HG03025 (cell line): ENCODE measurements around the gene SCIN.
"Not testable (repeated sequence)": the region's sequence is repeated elsewhere in the genome, so short reads cannot be mapped to it uniquely, and the experiment has no call there.

ENCODE experiments used
- ATAC-seq: cut with Tn5 transposase; IDR thresholded peaks from one replicate; pipeline ENCODE4 v1.9.1; 2021; ENCODE audit warnings: mild to moderate bottlenecking, moderate library complexity; ENCODE audit not compliant: unreplicated experiment, low FRiP score

Gene SCIN

GRCh38 chr7:12643644-12644043, 73.1 kb downstream of the SCIN start:
- no peak for ATAC-seq

GRCh38 chr7:12645212-12645611, 74.7 kb downstream of the SCIN start:
- ATAC-seq: not testable (repeated sequence)

- no peak for ATAC-seq
Observed at GRCh38 chr7:12646139-12646538, 75.6 kb downstream of the SCIN start.

GRCh38 chr7:12647364-12648219, 77.1 kb downstream of the SCIN start:
- no peak for ATAC-seq

GRCh38 chr7:12648704-12649261, 78.3 kb downstream of the SCIN start:
- no peak for ATAC-seq

GRCh38 chr7:12649348-12649747, 78.8 kb downstream of the SCIN start:
- no peak for ATAC-seq

- ATAC-seq: no peak
Observed at GRCh38 chr7:12650080-12650479, 79.6 kb downstream of the SCIN start.

- no peak for ATAC-seq
Observed at GRCh38 chr7:12653110-12653509, 82.6 kb downstream of the SCIN start.

- ATAC-seq: no peak
Observed at GRCh38 chr7:12653518-12653917, 83.0 kb downstream of the SCIN start.

- ATAC-seq: no peak
Observed at GRCh38 chr7:12655161-12655560, 84.6 kb downstream of the SCIN start.

- ATAC-seq: not testable (repeated sequence)
Observed at GRCh38 chr7:12660423-12660822, 89.9 kb downstream of the SCIN start.

- ATAC-seq: not testable (repeated sequence)
Observed at GRCh38 chr7:12660986-12661385, 90.5 kb downstream of the SCIN start.

- ATAC-seq: no peak
Observed at GRCh38 chr7:12661581-12661980, 91.1 kb downstream of the SCIN start.

GRCh38 chr7:12670000-12670729, 99.6 kb downstream of the SCIN start:
- no peak for ATAC-seq

GRCh38 chr7:12670743-12671520, 100.4 kb downstream of the SCIN start:
- ATAC-seq: no peak

- ATAC-seq: not testable (repeated sequence)
Observed at GRCh38 chr7:12673436-12673835, 102.9 kb downstream of the SCIN start.

GRCh38 chr7:12674053-12674452, 103.5 kb downstream of the SCIN start:
- no peak for ATAC-seq

GRCh38 chr7:12674861-12675260, 104.3 kb downstream of the SCIN start:
- ATAC-seq: no peak

- no peak for ATAC-seq
Observed at GRCh38 chr7:12683678-12684585, 113.4 kb downstream of the SCIN start.

- no peak for ATAC-seq
Observed at GRCh38 chr7:12684733-12685132, 114.2 kb downstream of the SCIN start.
